GM10266 (cell line): ENCODE measurements around the gene ACBD4.

ENCODE experiments used
- DNase-seq: peaks from one replicate; pipeline ENCODE4 v3.0.0; 2012; ENCODE audit errors: extremely low spot score
- CTCF ChIP-seq: IDR thresholded peaks from 2 replicates; pipeline ENCODE4 v1.5.1; 2012; ENCODE audit warnings: mild to moderate bottlenecking, low read depth; ENCODE audit not compliant: control insufficient read depth, insufficient read depth; ENCODE audit errors: missing control alignments

Gene ACBD4

GRCh38 chr17:45146592-45146889, 11.1 kb downstream of the ACBD4 start:
- no peak for TF ChIP-seq CTCF
- DNase-seq = no peak

- TF ChIP-seq CTCF = no peak
- peak; percentile 70 for DNase-seq
Measured at GRCh38 chr17:45146890-45147580, 11.5 kb downstream of the ACBD4 start.

- peak; percentile 73 for DNase-seq
- TF ChIP-seq CTCF = no peak
Measured at GRCh38 chr17:45147581-45148182, 12.2 kb downstream of the ACBD4 start.

GRCh38 chr17:45148183-45149036, 12.9 kb downstream of the ACBD4 start, which contains the start of gene HEXIM1:
HEXIM1 (plus strand) TSS chr17:45148475; CDS start chr17:45149191, 716 bp downstream.
- TF ChIP-seq CTCF = no peak

GRCh38 chr17:45149037-45149668, 13.7 kb downstream of the ACBD4 start:
- TF ChIP-seq CTCF = peak; percentile 93
- DNase-seq = peak; percentile 71

More at GRCh38 chr17:45148183-45149036, 12.9 kb downstream of the ACBD4 start, which contains the start of gene HEXIM1:
- DNase-seq = peak; percentile 97

- DNase-seq = no peak
- no peak for TF ChIP-seq CTCF
Measured at GRCh38 chr17:45149669-45150664, 14.5 kb downstream of the ACBD4 start.
